Vagina (tissue), 2 donors: ENCODE results near the gene FAM216B.

Experiments used
- CTCF ChIP-seq, 3 experiments: fragments of 450-650 bp in 2 of 3; fragments of 200-600 bp in 1 of 3; sonication (generic) in 1 of 3; IDR thresholded peaks; one replicate each; pipeline ENCODE4 v1.5.1; 2017 to 2019; ENCODE audit warnings: antibody characterized with exemption in 3 of 3, mild to moderate bottlenecking in 2 of 3, moderate library complexity in 2 of 3
- POLR2A ChIP-seq, 2 donors: fragments of 450-650 bp; IDR thresholded peaks; one replicate each; pipeline ENCODE4 v1.6.1; 2017; ENCODE audit warnings: antibody characterized with exemption in 2 of 2, mild to moderate bottlenecking in 2 of 2, moderate library complexity in 2 of 2

DNA sequence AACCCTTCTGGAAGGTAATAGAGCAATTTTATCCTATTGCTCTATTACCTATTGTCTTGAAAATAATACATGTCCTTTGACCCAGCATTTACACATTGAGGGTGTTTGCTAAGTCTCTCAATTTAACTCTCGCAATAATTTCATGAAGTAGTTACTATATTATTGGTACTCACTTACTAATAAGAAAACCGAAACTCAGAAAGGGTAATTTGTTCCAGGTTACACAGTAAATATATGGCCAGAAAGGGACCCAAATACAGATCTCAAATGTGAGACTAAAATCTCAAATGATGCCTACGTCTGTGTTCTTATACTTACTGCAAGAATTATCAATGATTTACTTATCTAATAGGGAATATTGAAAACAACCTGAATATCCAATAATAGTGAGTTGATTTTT is 29.7 kb upstream of the FAM216B start:
- no peak for TF ChIP-seq POLR2A (IDR thresholded peaks at IDR 0.05)
- no peak for TF ChIP-seq CTCF (IDR thresholded peaks at IDR 0.05)
